Panc1 (cell line): ENCODE measurements around the gene DBH.

Experiments
- CTCF ChIP-seq: fragments of 450-650 bp; IDR thresholded peaks from 2 replicates; pipeline ENCODE4 v1.5.1; 2017; ENCODE audit warnings: mild to moderate bottlenecking
- POLR2AphosphoS5 ChIP-seq: IDR thresholded peaks from 2 replicates; pipeline ENCODE4 v1.6.1; 2012; ENCODE audit warnings: mild to moderate bottlenecking, low read depth, low read length, moderate library complexity
- REST ChIP-seq, 2 experiments: IDR thresholded peaks; 2 replicates each; pipeline ENCODE4 v1.6.1; 2011 to 2012; ENCODE audit warnings: low read depth in 2 of 2, control low read depth in 1 of 2, low read length in 1 of 2, mild to moderate bottlenecking in 1 of 2, moderate library complexity in 1 of 2; ENCODE audit not compliant: insufficient read depth in 1 of 2
- SIN3A ChIP-seq: IDR thresholded peaks from 2 replicates; pipeline ENCODE4 v1.6.1; 2012; ENCODE audit warnings: low read depth, mild to moderate bottlenecking, low read length, moderate library complexity, borderline replicate concordance; ENCODE audit not compliant: insufficient read depth
- TCF7L2 ChIP-seq: IDR thresholded peaks from 2 replicates; pipeline ENCODE4 v1.6.1; 2011; ENCODE audit warnings: mild to moderate bottlenecking, low read depth, low read length, inconsistent platforms

GRCh38 chr9:133627341-133627740 is 8.8 kb upstream of the DBH start:
- no peak for TF ChIP-seq CTCF
- no peak for TF ChIP-seq POLR2AphosphoS5
- no peak for TF ChIP-seq SIN3A
- no peak for TF ChIP-seq REST (IDR thresholded peaks at IDR 0.05; ENCODE audit: insufficient read depth in 1 of 2, low read depth in 2 of 2, low read length in 1 of 2)
- TF ChIP-seq TCF7L2, result no peak
